Upper lobe of left lung (tissue), 6 donors: Measurements from ENCODE around the gene APOBEC3G. TPM values are rescaled to one million over a fixed set of nuclear protein-coding genes. Genes with fewer than 3 reads are reported as not detected.
A peak's percentile ranks its signal among the peaks of the same experiment; 100 is the strongest.

Source experiments
- ATAC-seq, 2 donors: fragments of 200-7000 bp; cut with Tn5 transposase; one replicate each; pipeline ENCODE4 v1.9.1; 2022; ENCODE audit warnings: mild to moderate bottlenecking in 2 of 2, moderate library complexity in 2 of 2; ENCODE audit not compliant: low FRiP score in 2 of 2
- DNase-seq, 2 donors: peaks; one replicate each; pipeline ENCODE4 v3.0.0-alpha.2; 2019 to 2020
- H3K27ac ChIP-seq, 4 donors: fragments of 200-600 bp; sonication (generic); one replicate each; pipeline ENCODE4 v1.5.1; 2016 to 2019
- H3K27me3 ChIP-seq, 4 donors: fragments of 200-600 bp; sonication (generic); one replicate each; pipeline ENCODE4 v1.5.1; 2017 to 2019
- H3K36me3 ChIP-seq, 4 donors: fragments of 200-600 bp; sonication (generic); one replicate each; pipeline ENCODE4 v1.5.1; 2016 to 2019
- H3K4me1 ChIP-seq, 4 donors: fragments of 200-600 bp; sonication (generic); one replicate each; pipeline ENCODE4 v1.5.1; 2018 to 2019
- H3K4me3 ChIP-seq, 4 donors: fragments of 200-600 bp; sonication (generic); one replicate each; pipeline ENCODE4 v1.5.1; 2017 to 2019; ENCODE audit warnings: mild to moderate bottlenecking in 2 of 4, moderate library complexity in 1 of 4
- H3K9me3 ChIP-seq, 4 donors: fragments of 200-600 bp; sonication (generic); one replicate each; pipeline ENCODE4 v1.5.1; 2018 to 2019
- CTCF ChIP-seq, 6 experiments: fragments of 450-650 bp in 4 of 6; fragments of 200-600 bp in 2 of 6; sonication (generic) in 2 of 6; IDR thresholded peaks; one replicate each; pipeline ENCODE4 v1.5.1; 2016 to 2019; ENCODE audit warnings: antibody characterized with exemption in 6 of 6
- EP300 ChIP-seq, 4 donors: sonication (generic); formaldehyde crosslinking; IDR thresholded peaks; one replicate each; pipeline ENCODE4 v1.5.1; 2017; ENCODE audit warnings: antibody characterized with exemption in 4 of 4, control low read depth in 2 of 4
- POLR2A ChIP-seq, 4 donors: fragments of 450-650 bp; IDR thresholded peaks; one replicate each; pipeline ENCODE4 v1.5.1; 2016 to 2017; ENCODE audit warnings: antibody characterized with exemption in 4 of 4, mild to moderate bottlenecking in 2 of 4
- POLR2AphosphoS5 ChIP-seq, 2 donors: sonication (generic); formaldehyde crosslinking; IDR thresholded peaks; one replicate each; pipeline ENCODE4 v1.5.1; 2017; ENCODE audit warnings: antibody characterized with exemption in 2 of 2
- WGBS, 2 donors: methylation state at CpG; one replicate each; pipeline ENCODE4 v1.1.5; 2017 to 2018; 5-methylcytosine and 5-hydroxymethylcytosine counted together
- total RNA-seq, 6 donors: library from RNA; depleted of rRNA in 4 of 6; stranded (reverse); fragments of >200 nt in 4 of 6; gene quantifications; one replicate each; pipeline versions ENCODE4 v1.1.0 to v1.2.1, GENCODE V29; 2016 to 2021
- donor health status: DM: no; HTN: no; CAD: no; lungs with moderate emphysema.
- donor health status: DM: no; HTN: yes; CAD: no; lungs with severe emphysema.

APOBEC3G gene
- total RNA-seq, 6 donors from 2014 or later, result 10.2 to 38.8 (median 15.8) TPM

GRCh38 chr22:39130892-39131855, 54.1 kb downstream of the APOBEC3G start:
- peak overlapping the region in 1 of 4 donors; percentile 18 for H3K27ac ChIP-seq
- DNase-seq, result peak in 1 of 2 donors; percentile 39

GRCh38 chr22:39132281-39132680, 55.2 kb downstream of the APOBEC3G start:
- no peak for DNase-seq
- no peaks in the 10 kb centered on the region for H3K27me3 ChIP-seq
- no peak overlapping the region for H3K27ac ChIP-seq
- TF ChIP-seq POLR2A (IDR thresholded peaks at IDR 0.05) (no peak), POLR2AphosphoS5 (IDR thresholded peaks at IDR 0.05) (no peak)
- H3K4me3 ChIP-seq, result no peak overlapping the region
- ATAC-seq, result no peak
- peaks cover 3 to 14% (median 6%) of the 10 kb centered on the region in 4 donors for H3K4me1 ChIP-seq
- no peaks in the 10 kb centered on the region for H3K9me3 ChIP-seq
- peaks cover 3 to 41% (median 16%) of the 10 kb centered on the region in 4 donors for H3K36me3 ChIP-seq
- 83 to 86% methylated on average over 6 of the region's 6 CpGs for WGBS, 2 donors

More at GRCh38 chr22:39130892-39131855, 54.1 kb downstream of the APOBEC3G start:
- Histone ChIP-seq H3K9me3 (no peaks in the 10 kb centered on the region), H3K36me3 (peaks cover 3 to 41% (median 16%) of the 10 kb centered on the region in 4 donors), H3K4me1 (peaks cover 3 to 14% (median 6%) of the 10 kb centered on the region in 4 donors), H3K27me3 (no peaks in the 10 kb centered on the region), H3K4me3 (no peak overlapping the region)
- 65 to 70% methylated on average over 21 to 24 of the region's 24 CpGs for WGBS, 2 donors
- TF ChIP-seq POLR2A (IDR thresholded peaks at IDR 0.05), result no peak
- no peak for TF ChIP-seq POLR2AphosphoS5 (IDR thresholded peaks at IDR 0.05)
- TF ChIP-seq CTCF (IDR thresholded peaks at IDR 0.05), result no peak
- no peak for TF ChIP-seq EP300 (IDR thresholded peaks at IDR 0.05)
- peak in 1 of 2 donors; percentile 21 for ATAC-seq

GRCh38 chr22:39132871-39133524, 55.9 kb downstream of the APOBEC3G start:
- 92 to 97% methylated on average over 10 to 22 of the region's 22 CpGs for WGBS, 2 donors
- DNase-seq, result peak in 1 of 2 donors; percentile 58
- no peaks in the 10 kb centered on the region for H3K27me3 ChIP-seq
- H3K4me3 ChIP-seq, result no peak overlapping the region
- no peak for ATAC-seq
- TF ChIP-seq POLR2A (IDR thresholded peaks at IDR 0.05) (no peak), EP300 (IDR thresholded peaks at IDR 0.05) (no peak), CTCF (IDR thresholded peaks at IDR 0.05) (no peak), POLR2AphosphoS5 (IDR thresholded peaks at IDR 0.05) (no peak)
- peaks cover 3 to 14% (median 6%) of the 10 kb centered on the region in 4 donors for H3K4me1 ChIP-seq
- no peak overlapping the region for H3K27ac ChIP-seq
- no peaks in the 10 kb centered on the region for H3K9me3 ChIP-seq
- peaks cover 3 to 41% (median 16%) of the 10 kb centered on the region in 4 donors for H3K36me3 ChIP-seq

GRCh38 chr22:39133871-39134270, 56.8 kb downstream of the APOBEC3G start:
- Histone ChIP-seq H3K27ac (no peak overlapping the region), H3K27me3 (no peaks in the 10 kb centered on the region), H3K9me3 (no peaks in the 10 kb centered on the region), H3K36me3 (peaks cover 3 to 49% (median 19%) of the 10 kb centered on the region in 4 donors), H3K4me3 (no peak overlapping the region), H3K4me1 (peaks cover 3 to 14% (median 6%) of the 10 kb centered on the region in 4 donors)
- WGBS, 2 donors, result 94 to 95% methylated on average over 10 to 15 of the region's 17 CpGs
- ATAC-seq (no peak), DNase-seq (peak in 1 of 2 donors; percentile 53)
- TF ChIP-seq EP300 (IDR thresholded peaks at IDR 0.05), result no peak
- TF ChIP-seq CTCF (IDR thresholded peaks at IDR 0.05), result no peak
- no peak for TF ChIP-seq POLR2A (IDR thresholded peaks at IDR 0.05)
- TF ChIP-seq POLR2AphosphoS5 (IDR thresholded peaks at IDR 0.05), result no peak
